Glomerular visceral epithelial cell (primary cell): ENCODE measurements around the gene IFITM5.
"Not testable (repeated sequence)": the region's sequence is repeated elsewhere in the genome, so short reads cannot be mapped to it uniquely, and the experiment has no call there.

Source experiments
- DNase-seq: peaks from one replicate; pipeline ENCODE4 v3.0.0-alpha.2; 2016; ENCODE audit errors: extremely low spot score

IFITM5 gene

DNA sequence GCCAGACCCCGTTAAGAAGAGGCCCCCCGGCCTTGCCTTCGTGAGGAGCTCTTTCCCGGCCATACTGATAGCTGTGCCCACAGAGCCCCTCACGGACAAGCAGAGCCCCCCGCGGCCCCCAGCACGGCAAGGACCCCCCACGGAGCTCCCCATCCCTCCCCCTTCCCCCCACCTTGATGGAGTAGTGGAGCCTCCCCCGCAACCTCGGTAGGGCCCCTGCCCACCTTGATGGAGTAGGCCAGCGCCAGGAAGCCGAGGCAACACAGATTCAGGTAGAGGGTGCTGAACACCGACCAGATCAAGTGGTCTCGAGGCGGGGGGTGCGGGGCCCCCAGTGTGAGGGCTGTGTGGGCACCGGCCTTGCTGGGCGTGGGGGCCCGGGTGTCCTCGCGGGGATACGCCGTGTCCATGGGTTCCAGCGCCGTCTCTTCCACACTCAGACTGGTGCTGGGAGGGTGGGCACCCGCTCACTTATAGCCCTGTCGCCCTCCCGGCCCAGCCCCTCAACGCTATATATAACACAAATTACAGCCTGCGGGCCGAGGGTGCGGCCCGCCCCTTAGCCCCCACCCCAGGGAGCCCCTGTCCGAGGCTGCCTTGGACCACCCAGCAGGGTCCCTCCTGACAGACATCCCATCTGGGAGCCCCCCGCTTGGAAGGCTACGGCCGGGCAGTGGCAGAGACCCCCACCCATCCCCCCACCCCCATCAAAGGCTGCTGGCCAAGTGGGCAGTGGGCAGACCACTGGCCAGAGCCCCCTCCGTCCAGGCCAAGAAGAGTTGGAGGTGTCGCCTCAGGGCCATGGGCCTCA, at the start of gene IFITM5:
TSS of gene IFITM5 (minus strand) at position 446 of the 811 bp plus-strand sequence. CDS start at position 410, 36 bp downstream.
- no peak for DNase-seq

DNA sequence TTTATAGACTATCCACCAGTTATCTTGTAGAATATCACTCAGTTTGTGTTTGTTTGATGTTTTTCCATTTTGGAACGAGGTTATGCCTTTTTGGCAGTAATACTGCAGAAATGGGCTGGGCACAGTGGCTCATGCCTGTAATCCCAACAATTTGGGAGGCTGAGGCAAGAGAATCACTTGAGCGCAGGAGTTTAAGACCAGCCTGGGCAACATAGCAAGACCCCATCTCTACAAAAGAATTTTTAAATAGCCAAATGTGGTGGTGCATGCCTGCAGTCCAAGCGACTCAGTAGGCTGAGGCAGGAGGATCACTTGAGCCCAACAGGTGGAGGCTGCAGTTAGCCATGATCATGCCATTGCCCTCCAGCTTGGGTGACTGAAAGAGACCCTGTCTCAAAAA, 47.2 kb upstream of the IFITM5 start:
- DNase-seq: no peak

- no peak for DNase-seq
Observed at GRCh38 chr11:344836-345578, 45.7 kb upstream of the IFITM5 start.

GRCh38 chr11:342328-342727, 43.0 kb upstream of the IFITM5 start:
- no peak for DNase-seq

DNA sequence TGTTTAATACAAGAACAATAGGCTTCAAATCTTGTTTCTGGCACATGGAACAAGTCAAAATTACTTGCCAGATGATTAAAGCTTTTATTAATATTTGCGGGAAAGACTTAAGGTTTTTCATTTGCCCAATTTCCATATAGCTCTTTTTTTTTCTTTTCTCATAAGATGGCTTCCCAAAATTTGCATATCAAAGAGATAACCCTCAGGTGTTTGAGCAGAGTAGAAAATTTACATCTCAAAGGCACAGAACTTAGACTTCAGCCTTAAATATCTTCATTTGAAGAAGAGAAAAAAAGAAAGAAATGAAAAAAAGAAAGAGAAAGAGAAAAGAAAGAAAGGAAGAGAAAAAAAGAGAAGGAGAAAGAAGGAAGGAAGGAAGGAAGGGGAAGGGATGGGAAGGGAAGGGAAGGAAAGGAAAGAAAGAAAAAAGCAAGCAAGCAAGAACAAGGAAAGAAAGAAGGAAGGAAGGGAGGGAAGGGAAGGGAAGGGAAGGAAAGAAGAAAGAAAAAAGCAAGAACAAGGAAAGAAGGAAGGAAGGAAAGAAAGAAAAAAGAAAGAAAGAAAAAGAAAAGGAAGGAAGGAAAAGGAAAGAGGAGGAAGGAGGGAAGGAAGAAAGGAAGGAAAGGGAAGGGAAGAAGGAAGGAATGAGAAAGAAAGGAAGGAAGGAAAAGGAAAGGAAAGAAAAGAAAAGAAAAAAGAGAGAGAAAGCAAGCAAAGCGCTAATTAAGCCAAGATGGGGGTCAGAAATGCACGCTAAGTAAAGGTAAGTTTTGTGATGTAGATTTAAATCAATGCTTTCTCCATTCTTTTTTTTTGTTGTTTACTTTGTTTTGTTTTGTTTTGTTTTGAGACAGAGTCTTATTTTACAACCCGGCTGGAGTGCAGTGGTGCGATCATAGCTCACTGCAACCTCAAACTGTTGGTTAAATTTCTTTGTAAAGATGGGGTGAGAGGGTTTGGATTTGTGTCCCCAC, 41.5 kb upstream of the IFITM5 start:
- no peak for DNase-seq

DNA sequence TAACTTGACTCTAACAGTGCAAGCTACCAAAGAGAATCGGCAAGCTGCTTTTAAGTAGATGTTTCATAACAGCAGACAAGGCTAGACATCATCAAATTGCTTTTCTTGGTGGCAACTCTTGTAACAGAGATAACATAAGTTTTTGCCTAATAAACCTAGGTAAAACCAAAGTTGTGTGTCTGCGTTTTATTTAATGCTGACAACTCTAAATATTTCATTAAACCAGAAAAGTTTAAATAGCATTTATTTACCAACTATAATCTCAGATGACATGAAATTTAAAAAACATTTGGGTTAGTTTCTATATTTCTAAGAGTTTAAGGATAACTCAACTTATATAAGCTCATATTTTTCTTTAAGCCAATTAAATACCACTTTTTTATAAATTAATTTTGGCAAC, 40.6 kb upstream of the IFITM5 start:
- DNase-seq: no peak

DNA sequence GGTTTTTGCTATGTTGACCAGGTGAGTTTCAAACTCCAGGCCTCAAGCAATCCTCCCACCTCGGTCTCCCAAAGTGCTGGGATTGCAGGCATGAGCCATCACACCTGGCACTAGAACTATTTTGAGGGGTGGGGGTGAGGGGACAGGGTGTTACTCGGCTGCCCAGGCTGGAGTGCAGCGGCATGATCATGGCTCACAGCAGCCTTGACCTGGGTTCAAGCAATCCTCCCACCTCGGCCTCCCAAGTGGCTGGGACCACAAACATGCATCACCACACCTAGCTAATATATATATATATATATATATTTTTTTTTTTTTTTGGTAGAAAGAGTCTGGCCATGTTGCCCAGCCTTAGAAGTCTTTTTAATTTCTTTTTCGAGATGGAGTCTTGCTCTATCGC, 38.4 kb upstream of the IFITM5 start:
- DNase-seq: no peak

GRCh38 chr11:336659-337198, 37.4 kb upstream of the IFITM5 start:
- DNase-seq: no peak

DNA sequence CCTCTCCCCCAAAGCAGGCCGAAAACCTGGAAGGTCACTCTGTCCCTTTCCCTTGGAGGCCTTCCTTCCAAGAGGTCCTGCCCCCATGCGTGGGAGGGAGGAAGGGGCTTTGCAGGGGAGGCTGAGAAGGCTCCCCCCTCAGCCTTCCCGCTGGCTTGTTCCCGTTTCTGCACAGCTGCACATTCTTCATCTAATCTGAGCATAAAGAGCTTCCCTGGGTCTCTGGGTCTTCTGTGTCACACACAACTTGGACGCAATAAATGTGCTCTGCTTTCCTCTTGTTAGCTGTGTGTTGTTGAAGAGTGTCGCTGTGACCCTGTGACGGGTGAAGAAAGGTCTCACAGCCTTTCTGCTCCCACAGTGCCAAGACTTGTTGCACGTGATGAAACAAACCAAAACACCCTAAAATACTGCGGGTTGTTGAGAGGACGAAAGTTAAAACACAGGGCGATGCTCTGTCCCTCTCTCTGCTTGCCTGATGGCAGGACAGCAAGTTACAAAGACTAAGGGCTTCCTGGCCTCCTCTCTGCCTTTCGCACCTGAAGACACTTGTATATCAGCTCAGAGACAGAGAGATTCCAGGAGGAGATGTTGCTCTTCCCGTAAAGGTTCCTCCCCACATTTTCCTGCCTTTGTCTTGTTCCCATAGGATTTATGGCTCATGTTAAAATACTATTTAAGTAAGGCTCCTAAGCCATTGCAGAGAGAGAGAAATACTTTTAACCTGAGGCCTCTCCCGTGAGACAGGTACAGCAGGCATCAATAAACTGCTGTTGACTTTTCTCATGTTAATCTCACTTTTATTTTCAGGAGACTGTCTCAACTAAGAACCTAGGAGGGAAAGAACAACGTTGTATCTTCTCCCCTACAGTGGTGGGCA, 36.7 kb upstream of the IFITM5 start:
- DNase-seq: no peak

GRCh38 chr11:334264-334994, 35.1 kb upstream of the IFITM5 start:
- no peak for DNase-seq

DNA sequence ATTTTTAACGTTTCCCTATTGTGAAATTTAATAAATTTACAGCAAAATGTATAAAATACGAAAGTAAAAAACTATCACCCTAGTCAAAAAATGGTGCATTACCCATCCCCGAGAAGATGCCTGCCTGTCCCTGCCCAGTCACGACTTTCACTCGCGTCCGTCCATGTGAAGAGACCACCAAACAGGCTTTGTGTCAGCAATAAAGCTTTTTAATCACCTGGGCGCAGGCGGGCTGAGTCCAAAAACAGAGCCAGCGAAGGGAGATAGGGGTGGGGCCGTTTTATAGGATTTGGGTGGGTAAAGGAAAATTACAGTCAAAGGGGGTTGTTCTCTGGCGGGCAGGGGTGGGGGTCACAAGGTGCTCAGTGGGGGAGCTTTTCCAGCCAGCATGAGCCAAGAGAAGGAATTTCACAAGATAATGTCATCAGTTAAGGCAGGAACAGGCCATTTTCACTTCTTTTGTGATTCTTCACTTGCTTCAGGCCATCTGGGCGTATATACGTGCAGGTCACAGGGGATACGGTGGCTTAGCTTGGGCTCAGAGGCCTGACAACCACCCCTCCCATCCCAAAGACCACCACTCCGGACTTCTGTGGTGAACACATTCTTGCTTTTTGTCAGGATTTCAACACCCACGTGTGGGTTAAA, 34.4 kb upstream of the IFITM5 start:
- DNase-seq: not testable (repeated sequence)

DNA sequence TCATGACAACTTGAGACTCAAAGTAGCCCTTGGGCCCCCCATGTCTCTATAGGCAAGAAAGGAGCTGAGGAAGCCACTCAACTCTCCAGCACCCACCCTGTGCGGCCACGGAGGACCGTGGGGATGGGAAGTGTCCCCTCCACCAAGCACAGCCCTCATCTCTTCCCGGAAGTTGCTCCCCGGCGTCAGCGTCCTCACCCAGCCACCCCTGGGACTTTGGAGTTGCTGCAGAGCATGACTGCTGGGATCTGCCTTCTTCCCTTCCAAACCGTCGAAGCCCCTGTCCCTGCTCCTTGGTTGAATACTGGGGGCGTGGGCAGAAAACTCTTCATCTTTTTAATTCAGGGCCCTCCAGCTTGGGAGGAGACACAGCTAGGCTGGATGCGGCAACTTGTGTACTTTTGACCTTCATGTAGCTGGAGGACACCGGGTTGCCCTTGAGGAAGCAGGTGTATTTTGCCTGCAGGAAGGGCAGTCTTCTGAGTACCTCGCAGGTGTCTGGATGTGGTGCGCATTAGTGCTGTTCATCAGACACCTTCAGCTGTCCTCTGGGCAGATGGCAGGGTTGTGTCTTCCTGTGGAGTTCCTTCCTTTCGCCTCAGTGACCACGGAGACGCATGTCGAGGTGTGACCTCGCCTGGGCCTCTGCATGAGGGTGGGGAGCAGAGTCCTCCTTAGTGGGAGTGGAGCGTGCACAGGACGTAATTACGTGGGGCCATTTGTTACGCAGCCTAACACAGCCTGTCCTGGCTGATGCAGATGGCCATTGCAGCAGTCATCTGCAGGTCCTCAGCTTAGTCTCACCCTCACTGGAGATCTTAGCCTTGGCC, 33.5 kb upstream of the IFITM5 start:
- no peak for DNase-seq

- DNase-seq: no peak
Observed at GRCh38 chr11:331358-332060, 32.2 kb upstream of the IFITM5 start.

DNA sequence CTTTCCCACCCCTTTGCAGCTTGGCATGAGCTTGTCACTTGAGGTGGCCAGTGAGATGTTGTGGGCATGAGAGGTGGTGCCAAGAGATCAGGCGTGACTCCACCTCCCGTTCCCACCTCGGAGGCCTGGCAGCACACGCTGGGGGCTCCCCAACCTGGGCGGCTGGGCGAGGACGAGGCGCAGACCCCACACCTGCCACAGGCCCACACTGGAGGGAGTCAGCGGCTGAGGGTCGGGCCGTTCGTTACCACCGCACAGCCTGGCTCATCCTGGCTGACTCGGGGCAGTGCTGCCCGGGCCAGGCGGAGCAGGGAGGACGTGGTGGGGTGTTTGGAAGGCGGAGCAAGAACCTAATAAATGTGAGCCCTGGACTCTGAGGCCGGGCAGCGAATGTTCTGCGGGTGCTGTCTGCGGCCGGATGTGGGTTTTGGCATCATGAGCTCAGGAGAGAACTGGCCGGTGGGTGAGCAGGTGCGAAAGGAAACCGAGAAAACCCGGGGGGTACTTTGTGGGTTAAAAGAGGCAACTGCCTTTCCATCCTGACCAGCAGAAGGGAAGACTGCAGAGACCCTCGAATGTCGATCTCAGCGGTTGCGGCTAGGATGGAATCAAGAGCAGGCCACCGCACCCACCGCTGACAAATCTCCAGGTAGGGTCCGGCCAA, 31.5 kb upstream of the IFITM5 start:
- no peak for DNase-seq

GRCh38 chr11:330307-330693, 31.0 kb upstream of the IFITM5 start:
- DNase-seq: no peak

DNA sequence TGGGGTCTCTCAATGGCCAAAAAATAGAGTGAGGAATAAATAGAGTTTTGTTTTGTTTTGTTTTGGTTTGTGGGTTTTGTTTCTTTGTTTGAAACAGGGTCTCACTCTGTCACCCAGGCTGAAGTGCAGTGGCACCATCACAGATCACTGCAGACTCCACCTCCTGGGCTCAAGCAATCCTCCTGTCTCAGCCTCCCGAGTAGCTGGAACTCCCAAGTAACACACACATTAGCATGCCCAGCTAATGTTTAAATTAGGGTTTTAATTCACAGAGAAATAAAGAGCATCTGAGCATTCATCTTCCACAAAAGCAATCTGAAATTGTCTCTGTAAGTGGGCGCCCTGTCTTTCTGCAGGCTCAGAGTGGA, 30.5 kb upstream of the IFITM5 start:
- DNase-seq: no peak

GRCh38 chr11:328516-329100, 29.3 kb upstream of the IFITM5 start:
- not testable (repeated sequence) for DNase-seq
